Medulla oblongata (tissue), 1 donor: ENCODE results near the gene HSBP1.

Source experiments
- DNase-seq: peaks from one replicate; pipeline ENCODE4 v3.0.0-alpha.2; 2015; ENCODE audit errors: extremely low spot score

The HSBP1 gene

DNA sequence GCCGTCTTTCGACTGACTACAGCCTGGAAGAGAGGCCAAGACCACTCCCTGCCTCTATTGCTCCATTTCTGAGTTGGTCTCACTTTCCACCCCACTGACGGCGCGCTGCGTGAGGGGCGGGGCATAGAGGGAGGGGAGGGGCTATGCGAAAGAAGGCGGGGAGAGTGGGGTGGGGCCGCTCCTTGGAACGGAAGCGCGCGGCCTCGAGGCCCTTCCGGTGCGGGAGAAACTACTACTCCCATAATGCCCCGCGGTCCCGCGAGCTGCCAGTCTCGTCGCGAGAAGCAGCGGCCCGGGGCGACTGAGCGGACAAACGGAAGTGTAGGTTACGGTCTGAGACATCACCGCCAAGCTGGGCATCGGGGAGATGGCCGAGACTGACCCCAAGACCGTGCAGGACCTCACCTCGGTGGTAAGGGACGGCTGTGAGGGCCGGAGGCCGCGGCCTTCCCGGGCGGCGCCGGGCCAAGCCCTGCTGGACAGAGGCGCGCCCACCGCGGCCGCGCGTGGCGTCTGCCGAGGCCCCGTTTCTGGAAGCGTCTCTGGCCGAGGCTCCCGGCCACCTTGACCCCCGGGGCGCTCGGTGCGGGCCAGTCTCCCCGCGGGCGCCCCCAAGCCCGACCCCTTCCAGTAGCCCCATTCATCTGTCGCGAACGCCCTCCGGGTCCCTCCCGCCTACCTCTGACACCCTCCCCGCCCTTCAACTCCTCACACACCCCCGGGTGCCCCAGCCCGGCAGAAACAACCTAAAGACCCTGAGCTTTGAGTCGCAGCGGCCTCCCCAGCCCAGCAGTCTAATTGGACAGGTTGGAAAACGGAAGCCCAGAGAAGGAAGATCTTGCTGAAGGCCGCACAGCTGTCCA lies at the start of gene HSBP1:
Gene HSBP1 (plus strand): TSS at position 269 of the 863 bp plus-strand sequence. CDS start 99 bp downstream, at position 368.
- DNase-seq, result peak; percentile 92

DNA sequence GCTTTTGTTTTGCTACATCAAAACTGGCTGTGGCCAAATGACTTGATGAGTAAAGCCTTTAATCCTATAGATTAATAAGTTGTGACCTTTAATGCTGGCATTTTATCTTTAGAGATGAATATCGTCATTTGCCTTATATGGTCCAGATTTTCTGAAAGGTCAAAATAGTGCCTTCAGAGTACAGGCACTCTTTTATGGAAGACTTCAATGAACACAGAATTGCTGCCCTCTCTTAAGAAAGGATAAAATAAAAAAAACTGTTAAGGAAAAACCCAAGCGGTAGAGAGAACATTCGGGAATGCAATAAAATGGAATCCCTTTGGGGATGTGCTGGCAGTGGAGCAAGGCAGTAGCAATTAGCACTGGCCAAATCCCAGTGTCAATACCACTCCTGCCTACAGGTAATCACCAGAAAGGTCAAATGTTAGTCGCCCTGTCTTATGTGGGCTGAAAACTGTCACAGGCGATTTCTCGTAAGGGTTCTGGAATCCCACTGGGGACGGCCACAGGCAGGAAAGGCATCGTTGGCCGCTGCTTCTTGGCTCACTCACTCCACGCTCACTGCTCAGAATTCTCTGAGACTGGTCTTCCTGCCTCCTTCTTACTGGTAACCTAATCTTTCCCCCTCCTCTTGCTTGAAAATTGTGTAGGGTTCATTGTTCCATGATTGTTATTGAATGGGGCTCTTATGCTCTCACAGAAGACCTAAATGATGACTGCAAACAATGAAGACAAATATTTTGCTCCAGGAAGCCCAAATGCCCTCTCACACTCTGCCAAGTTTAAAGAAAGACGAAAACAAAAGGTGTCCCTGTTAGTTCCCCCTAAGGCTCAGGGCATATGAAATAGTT lies 45.4 kb upstream of the HSBP1 start:
- DNase-seq, result peak; percentile 55

DNA sequence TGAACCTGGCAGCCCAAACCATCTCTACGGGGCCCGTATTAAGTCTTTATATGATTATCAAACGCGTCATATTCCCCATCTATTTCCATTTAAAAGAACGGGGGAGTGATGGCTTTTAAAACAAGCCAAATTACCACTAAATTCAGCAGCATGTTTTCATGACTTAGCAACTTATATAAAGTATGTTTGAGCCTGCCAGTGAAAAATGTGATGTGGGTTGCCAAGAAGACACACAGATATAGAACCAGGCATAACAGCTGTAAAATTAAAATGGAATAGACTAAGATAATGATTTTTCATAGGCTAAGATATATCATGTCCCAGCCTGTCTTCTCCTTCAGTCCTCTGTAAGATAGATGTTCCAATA lies 44.8 kb upstream of the HSBP1 start:
- no peak for DNase-seq

DNA sequence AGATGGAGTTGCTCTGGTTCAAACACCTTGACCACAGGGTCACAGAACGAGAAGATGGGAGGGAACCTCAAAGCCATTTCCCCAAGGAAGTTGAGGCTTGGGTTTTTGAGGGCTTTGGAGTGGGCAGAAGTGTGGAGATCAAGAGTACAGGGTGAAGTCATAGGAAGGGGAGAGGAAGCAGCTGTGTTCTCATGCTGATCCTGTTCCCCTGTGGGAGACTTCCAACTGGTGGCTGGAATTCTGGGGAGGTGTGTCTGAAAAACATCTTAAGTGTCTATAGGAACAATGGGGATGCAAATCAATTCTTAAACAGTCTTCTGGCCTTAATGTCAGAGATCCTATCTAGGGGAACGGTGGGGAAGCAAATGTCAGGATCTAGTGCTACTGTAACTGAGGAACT lies 38.8 kb upstream of the HSBP1 start:
- DNase-seq, result no peak

DNA sequence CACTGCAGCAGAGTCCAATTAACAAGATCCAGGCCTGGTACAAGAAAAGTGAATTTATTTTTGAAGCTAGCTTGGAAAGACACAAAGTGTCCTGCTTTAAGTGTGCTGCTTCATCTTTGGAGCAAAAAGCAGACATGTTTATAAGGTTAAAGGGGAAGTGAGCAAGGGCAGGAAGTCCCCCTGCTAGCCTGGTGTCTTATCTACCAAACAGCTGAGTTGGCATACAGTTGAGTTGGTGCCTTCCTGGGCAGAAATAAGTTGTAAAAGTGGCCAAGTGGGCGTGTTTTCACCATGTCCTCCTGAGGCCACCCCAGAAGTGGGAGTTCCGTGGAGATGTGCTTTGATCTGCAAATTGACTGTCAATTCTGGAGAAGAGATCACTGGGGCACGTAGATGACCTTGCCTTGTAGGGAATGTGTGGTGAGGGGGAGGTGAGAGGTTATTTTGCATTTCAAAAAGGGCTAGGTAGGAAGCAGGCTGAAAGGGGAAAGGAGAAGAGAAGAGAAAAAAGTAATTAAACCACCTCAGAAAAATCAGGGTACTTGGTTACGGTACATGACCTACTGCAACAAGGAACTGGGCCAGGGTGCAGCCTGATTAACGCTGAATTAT lies 38.3 kb upstream of the HSBP1 start:
- peak; percentile 34 for DNase-seq

DNA sequence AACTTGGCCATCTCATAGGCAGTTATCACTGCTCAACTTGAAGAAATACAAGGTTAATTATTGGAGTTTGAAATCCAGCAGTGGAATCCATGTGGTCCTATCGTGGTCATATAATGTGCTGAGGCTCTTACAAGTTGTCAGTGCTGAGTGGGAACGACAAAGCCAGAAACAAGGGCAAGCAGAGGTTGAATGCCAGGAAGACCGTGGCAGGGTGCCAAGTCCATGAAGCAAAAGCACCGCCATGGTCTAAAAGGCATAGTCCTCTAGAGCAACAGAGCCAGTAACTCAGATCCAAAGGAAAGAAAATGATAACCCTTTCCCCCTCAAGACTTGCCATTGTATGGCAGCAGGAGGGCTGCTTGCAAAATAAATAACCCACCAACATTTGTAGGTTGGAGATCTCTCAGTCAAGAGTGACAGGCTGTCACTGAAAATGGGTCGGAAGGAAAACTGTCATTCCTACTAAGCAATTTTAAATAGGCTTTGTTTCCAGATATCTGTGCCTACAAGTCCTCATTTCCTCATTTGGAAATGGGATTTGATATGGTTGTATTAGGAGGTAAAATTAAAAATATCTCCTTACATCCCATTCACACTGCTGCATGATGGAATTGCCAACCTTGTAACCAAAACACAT lies 36.4 kb upstream of the HSBP1 start:
- DNase-seq, result peak; percentile 51

DNA sequence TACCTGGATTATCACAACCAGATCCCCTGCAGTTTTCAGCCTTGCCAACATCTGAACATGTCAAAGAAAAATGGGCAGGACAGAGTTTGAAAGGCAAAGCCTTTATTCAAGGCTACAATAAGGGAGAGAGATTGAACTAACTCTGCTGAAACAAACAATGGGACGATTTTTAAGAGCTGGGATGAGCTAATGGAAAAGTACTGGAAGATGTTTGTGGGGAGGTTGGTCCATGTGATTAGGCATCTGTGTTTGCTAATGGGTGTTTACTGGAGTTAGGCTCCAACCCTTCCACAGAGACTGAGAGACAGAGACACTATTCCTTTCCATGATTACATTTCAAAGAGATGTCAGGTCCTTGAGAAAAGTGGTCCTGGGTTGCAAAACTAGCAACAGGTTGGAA lies 35.0 kb upstream of the HSBP1 start:
- DNase-seq, result peak; percentile 87

DNA sequence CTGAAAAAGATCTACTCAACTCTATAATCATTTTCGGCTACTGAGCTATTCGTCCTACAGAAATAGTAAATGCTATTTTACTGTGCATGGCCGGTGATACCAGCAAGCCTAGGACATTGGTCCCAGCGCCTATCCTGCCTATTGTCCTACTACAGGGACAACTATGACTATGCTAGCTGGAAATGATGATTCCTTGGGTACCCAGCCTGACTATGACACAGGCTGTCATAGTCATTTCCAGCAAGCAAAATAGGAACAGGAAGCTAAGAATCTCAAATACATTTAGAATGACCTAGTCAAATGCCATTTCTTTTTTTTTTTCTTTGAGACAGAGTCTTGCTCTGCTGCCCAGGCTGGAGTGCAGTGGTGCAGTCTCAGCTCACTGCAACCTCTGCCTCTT lies 33.7 kb upstream of the HSBP1 start:
- DNase-seq, result no peak

DNA sequence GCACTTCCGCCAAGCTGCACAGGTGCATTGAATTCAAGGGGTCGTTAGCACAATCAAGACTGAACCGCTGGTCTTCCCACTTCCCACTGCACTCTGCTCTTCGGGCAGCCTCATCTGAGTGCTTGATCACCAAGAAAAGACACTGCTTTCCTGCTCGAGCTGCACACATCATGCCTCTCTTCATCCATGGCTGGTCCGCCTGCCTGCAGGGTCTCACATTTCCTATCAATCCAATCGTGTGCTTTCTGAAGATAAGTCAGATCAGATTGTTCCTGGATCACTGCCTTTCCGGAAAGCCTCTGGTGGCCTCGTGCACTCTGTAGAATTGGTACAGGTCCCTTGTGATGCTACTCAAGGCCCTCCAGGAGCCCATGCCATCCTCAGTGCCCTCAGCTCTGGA lies 30.8 kb upstream of the HSBP1 start:
- no peak for DNase-seq

DNA sequence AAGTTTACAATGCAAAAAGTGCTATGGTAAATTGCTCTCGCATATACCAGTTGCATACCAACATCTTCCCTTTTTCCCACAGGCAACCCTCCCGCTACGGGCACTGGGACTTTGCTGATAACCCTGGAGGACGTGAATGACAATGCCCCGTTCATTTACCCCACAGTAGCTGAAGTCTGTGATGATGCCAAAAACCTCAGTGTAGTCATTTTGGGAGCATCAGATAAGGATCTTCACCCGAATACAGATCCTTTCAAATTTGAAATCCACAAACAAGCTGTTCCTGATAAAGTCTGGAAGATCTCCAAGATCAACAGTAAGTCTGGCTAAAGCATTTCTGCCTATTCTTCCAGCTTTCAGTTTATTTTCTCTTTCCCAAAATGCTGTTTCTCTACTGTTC lies 27.9 kb upstream of the HSBP1 start:
- DNase-seq, result peak; percentile 55

DNA sequence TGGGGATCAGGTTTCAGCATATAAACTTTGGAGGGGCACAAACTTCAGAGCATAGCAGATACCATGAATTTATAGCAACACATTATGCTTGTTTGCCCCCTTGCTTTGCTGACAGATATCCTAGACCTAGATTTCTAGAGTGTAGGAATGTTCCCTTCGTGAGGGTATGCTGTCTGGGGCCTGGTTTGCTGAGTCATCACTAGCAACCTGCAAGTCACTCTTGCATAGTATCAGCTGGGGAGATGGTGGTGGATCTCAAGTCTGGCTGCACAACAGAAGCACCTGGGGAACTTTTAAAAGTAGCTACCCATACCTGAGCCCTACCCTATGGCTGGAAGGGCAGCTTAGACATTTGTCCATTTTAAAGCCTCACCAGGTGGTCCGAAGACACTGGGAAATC lies 22.3 kb upstream of the HSBP1 start:
- DNase-seq, result no peak

DNA sequence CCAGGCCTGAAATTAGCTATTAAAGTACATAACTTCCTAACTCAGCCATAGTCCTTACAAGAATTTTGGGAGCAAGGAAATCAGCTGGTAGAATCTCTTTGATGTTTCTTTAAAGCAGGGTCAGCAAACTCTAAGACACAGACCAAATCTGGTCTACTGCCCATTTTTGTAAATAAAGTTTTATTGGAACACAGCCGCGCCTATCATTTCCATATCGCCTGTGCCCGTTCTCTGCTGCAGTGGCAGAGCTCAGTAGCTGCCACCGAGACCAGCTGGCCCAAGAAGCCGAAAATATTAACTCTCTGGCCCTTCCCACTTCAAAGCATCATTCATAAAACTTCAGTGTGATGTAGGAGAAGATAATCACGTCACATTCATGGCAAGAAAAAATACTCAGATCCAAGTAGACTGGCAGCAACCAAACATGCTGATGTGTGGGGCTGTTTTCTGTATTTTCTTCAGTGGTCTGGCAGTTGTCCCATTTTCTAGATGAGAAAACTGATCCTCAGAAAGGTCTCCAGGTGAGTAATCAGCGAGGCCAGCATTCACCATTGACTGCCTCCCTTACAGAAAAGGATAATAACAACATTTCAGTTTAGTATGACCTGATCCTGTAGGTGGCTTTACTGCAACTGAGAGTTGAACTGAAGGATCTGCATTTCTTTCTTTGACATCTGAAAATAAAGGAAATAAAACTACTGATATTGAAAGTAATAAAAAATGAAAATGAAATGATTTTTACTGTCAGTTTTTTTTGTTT lies 18.0 kb upstream of the HSBP1 start:
- DNase-seq, result no peak

DNA sequence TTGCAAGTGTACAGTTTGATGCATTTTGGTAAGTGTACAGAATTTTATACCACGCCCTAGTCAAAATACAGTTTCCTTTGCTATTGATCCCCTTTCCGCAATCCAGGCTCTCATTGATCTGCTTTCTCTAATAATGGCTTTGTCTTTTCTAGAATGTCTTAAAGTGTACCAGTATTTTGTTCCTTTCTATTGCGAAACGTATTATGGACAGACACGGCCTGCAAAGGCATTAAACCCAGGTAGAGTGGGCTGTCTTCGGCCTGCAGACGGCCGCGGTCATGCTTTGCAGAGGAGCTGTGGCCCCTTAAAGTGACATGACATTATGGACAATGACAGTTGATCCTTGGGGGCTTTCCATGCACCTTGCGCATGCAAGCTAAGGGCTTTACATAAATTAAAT lies 15.9 kb upstream of the HSBP1 start:
- DNase-seq, result no peak

DNA sequence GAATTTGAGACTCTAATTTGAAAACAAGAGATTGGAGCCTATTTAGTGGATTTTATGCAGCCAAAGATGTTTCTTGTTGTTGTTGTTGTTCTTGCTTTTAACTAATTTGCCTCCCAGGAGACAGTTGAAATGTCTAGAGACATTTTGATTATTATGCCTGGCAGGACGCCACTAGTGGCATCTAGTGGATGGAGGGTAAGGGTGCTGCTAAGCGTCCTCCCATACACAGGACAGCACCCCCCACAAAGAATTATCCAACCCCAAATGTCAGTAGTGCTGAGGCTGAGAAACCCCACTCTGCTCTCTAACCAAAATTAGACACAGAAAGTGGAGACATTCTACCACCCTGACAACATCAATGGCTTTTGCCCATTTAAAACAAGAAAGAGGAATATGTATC lies 15.4 kb upstream of the HSBP1 start:
- DNase-seq, result no peak

DNA sequence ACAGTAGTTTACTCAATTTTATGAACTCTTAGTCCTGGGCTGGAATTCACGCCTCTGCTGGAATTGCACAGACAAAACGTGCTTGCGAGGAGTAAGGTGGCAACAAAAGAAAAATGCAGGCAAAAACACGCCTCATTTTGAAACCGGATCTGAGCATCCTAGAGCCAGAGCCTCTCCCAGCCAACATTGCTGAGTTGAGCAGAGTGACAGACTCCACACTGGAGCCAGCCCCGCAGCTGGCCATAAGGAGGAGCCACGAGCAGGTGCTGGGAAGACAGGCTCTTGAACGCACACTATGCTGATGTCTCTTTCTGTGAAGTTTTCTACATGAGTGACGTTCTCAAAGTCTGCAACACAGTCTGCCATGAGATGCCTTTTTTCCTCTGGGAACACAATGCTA lies 14.6 kb upstream of the HSBP1 start:
- no peak for DNase-seq

DNA sequence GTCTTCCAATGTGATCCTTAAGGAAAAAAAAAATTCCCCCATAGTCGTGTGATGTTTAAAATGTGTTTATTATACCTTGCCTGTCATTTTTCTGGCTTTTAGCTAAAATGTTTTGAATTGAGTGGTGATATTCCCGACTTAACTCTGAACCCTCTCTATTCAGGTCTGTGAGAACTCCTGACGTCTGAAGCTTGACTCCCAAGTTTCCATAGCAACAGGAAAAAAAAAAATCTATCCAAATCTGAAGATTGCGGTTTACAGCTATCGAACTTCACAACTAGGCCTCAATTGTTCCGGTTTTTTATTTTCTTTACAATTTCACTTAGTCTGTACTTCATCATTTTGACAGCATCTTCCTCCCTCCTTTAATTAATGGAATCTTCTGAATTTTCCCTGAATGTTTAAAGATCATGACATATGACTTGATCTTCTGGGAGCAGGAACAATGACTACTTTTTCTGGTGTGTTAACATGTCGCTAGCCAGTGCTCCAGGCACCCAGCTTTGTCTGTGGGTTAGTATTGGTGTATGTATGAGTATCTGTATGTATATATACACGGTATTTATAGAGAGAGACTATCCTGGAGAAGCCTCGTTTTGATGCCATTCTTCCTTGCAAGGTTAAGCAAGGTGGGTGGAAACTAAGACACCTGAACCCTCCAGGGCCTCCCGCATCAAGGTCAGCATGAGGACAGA lies 12.8 kb upstream of the HSBP1 start:
- no peak for DNase-seq

DNA sequence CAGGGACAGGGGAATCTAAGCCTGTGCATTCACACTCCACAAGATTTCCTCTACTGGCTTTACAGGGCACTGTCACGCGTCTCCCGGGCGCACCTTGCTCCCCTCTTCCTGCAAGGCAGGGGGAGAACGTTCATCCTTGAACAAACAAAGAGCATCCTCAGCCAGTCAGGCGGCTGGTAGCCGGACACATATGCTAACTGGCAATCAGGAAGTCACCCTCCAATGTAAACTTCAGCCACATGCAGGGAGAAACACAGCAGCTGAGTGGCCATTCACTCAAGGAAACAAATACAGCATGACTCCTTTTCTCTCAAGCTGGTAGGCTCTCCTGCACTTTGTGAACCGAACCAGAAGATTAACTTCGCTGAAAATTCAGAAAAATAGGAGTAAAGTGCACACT lies 10.8 kb upstream of the HSBP1 start:
- no peak for DNase-seq

DNA sequence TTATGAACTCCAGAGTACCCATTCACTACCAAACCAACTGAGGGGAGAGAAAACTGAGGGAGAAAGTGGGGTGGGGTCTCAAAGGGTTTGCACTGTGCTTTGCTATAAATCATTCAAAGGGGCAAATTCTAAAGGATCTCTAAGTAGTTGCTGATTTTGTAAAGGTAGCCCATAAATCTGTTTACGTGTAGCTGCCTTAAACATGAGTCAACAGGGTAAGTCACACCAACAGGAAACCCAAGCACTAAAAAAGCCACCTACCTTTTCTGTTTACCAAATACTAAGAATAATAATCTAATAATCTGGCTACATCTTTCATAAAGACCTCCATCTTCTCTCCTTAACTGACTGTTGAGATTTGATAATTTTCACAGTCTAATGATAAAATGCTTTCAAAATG lies 8.4 kb upstream of the HSBP1 start:
- no peak for DNase-seq

DNA sequence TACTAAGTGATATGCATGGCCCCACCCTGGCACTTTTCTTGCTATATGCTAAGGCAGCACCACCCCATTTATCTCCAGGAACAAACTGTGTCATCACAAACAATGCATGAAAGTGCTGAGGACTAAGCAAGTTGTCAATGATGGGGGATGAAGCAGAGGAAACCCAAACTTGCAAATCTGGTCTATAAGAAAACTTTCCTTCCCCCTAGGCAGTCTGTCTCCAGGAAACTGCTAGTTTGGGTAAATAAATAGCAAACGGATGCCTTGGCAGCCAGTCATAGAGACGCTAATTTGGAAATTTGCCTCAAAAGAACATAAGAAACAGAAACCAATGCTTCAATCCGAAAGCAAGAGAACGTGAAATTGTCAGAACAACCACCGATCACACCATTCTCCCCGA lies 5.6 kb upstream of the HSBP1 start:
- no peak for DNase-seq

DNA sequence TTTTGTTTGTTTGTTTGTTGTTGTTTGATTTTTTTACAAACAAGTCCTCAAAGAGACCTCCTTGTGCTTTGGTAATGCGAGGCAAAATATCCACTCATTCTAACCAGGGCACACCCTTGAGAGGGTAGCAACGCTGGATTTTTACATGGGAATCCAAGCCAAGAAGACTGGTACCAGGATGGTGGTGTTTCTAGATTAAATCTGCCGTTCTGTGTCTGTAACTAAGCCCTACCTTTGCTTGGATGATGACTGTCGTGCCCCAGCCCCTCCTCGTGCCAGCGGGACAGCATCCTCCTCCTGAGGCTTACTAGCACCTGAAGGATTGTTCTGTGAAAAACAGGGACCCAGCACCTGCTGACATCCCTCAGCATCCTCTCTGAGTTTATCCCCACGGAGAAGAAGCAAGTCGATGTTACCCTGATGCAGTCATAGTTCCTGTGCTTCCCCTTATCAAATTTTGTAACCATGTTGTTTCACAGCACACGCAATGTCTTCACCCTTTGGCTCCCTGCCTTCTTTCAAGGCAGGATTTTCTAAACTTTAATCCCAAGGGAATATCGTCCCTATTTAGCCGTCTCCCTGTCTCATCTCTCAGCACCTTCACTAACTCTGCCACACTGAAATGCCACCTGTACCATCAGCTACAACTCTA lies 5.1 kb upstream of the HSBP1 start:
- no peak for DNase-seq
